Naive thymus-derived CD4-positive, alpha-beta T cell (primary cell): ENCODE data around the gene TIMM10. TPM values are rescaled to one million over a fixed set of nuclear protein-coding genes. Genes with fewer than 3 reads are reported as not detected.

ENCODE experiments used
- ATAC-seq: fragments of 150-1000 bp; cut with Tn5 transposase; 2 replicates; pipeline ENCODE4 v1.10.0; 2021; ENCODE audit warnings: mild to moderate bottlenecking, moderate library complexity
- CTCF ChIA-PET: fragments of 350-600 bp; sonication (Branson Sonifier 250); formaldehyde crosslinking; loops from one replicate; lab custom pipeline; 2021; ENCODE audit warnings: antibody characterized with exemption; lab: Charles Lee
- POLR2A ChIA-PET: fragments of 350-600 bp; sonication (Branson Sonifier 250); formaldehyde crosslinking; loops from one replicate; lab custom pipeline; 2021; ENCODE audit warnings: antibody characterized with exemption, inconsistent platforms; lab: Charles Lee
- DNase-seq, 9 donors: peaks; one replicate each; pipeline versions ENCODE4 v3.0.0 to v3.0.0-alpha.2; 2020 to 2022; ENCODE audit warnings: mixed read lengths in 1 of 9
- H3K27ac ChIP-seq: one replicate; pipeline ENCODE4 v1.7.0; 2013; ENCODE audit warnings: mild to moderate bottlenecking, low read depth, low read length, moderate library complexity
- H3K27me3 ChIP-seq, 2 donors: one replicate each; pipeline ENCODE4 v1.7.0; 2013; ENCODE audit warnings: low read length in 2 of 2, mild to moderate bottlenecking in 2 of 2, moderate library complexity in 2 of 2; ENCODE audit not compliant: control insufficient read depth in 2 of 2, insufficient read depth in 2 of 2
- H3K36me3 ChIP-seq, 3 experiments: 1 replicate in 2 of 3; 2 replicates in 1 of 3; pipeline ENCODE4 v1.7.0; 2013; ENCODE audit warnings: low read length in 3 of 3, mild to moderate bottlenecking in 3 of 3, moderate library complexity in 1 of 3; ENCODE audit not compliant: insufficient read depth in 3 of 3, control insufficient read depth in 2 of 3
- H3K4me1 ChIP-seq, 2 donors: one replicate each; pipeline ENCODE4 v1.7.0; 2013; ENCODE audit warnings: low read length in 2 of 2, mild to moderate bottlenecking in 2 of 2, moderate library complexity in 1 of 2; ENCODE audit not compliant: control insufficient read depth in 2 of 2, insufficient read depth in 2 of 2
- H3K4me3 ChIP-seq: 2 replicates; pipeline ENCODE4 v1.7.0; 2013; ENCODE audit warnings: mild to moderate bottlenecking, low read length
- H3K9me3 ChIP-seq, 3 experiments: 1 replicate in 2 of 3; 2 replicates in 1 of 3; pipeline ENCODE4 v1.7.0; 2013; ENCODE audit warnings: low read length in 3 of 3; ENCODE audit not compliant: control insufficient read depth in 2 of 3
- H3K27ac Mint-ChIP-seq, 9 donors: one replicate each; pipeline ENCODE4 v1.8.0; 2020 to 2022; ENCODE audit warnings: mixed read lengths in 9 of 9, mild to moderate bottlenecking in 8 of 9, moderate library complexity in 5 of 9, inconsistent platforms in 2 of 9
- H3K27me3 Mint-ChIP-seq, 5 donors: one replicate each; pipeline ENCODE4 v1.8.0; 2021 to 2022; ENCODE audit warnings: mixed read lengths in 5 of 5, mild to moderate bottlenecking in 1 of 5
- H3K36me3 Mint-ChIP-seq, 5 donors: one replicate each; pipeline ENCODE4 v1.8.0; 2020 to 2022; ENCODE audit warnings: mixed read lengths in 5 of 5, mild to moderate bottlenecking in 3 of 5, inconsistent platforms in 1 of 5
- H3K4me1 Mint-ChIP-seq, 7 donors: one replicate each; pipeline ENCODE4 v1.8.0; 2020 to 2022; ENCODE audit warnings: mixed read lengths in 7 of 7, mild to moderate bottlenecking in 3 of 7, inconsistent platforms in 1 of 7
- H3K4me3 Mint-ChIP-seq, 10 donors: one replicate each; pipeline ENCODE4 v1.8.0; 2020 to 2022; ENCODE audit warnings: mild to moderate bottlenecking in 10 of 10, mixed read lengths in 10 of 10, moderate library complexity in 6 of 10, inconsistent platforms in 2 of 10
- H3K9me3 Mint-ChIP-seq, 11 donors: one replicate each; pipeline ENCODE4 v1.8.0; 2020 to 2022; ENCODE audit warnings: mixed read lengths in 11 of 11, mild to moderate bottlenecking in 4 of 11, inconsistent platforms in 1 of 11, moderate library complexity in 1 of 11
- intact Hi-C, 2 donors: fragments of 100-400 bp; cut with micrococcal nuclease; formaldehyde crosslinking; loops; one replicate each; pipeline ENCODE4 v1.15.1; 2023
- polyA plus RNA-seq, 2 donors: library from polyadenylated mRNA; unstranded; fragments of 300-500 nt; fragmentation: Illumina TruSeq; gene quantifications; one replicate each; pipeline ENCODE4 v1.2.3, GENCODE V29; 2021
- total RNA-seq, 6 experiments: library from RNA in 5 of 6; stranded (reverse) in 5 of 6; gene quantifications; 1 replicate in 5 of 6; 2 replicates in 1 of 6; pipeline ENCODE4 v1.2.3 and lab custom pipeline; 2021 to 2026

TIMM10 gene
- total and polyA plus RNA-seq, 7 experiments from 2014 or later = 23.7 to 79.4 (median 37.1) TPM

DNA sequence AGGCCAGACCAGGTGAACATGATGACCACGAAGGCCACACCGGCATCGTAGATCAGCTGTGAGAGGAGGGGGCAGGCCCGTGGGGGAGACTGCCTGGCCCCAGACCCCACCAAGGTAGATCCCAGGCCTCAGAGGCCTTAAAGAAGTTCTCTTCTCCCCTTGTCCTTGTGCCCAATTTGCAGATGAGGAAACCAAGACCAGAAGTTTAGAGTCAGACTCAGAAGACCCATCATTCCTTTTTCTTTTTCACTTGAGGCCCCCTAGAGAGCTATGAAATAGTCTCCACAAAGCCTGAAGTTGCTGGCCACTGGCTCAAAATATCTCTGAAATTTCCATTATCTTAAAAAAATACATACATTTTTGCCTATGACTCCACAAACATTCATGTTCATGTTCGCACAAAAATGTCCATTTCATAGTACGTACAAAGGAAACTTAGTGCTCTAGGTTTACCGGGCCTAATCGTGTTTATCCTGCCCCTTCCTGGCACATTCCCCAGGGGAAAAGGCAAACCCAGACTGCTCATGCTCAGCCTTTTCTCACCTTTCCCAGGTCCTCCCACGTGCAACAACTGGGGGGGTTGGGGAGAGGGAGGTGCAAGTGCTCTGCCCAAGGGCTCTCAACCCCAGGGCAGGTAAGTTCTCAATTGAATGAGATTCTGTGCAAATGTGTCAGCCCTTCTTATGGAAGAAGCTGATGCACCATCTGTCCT lies 34.3 kb downstream of the TIMM10 start:
- H3K36me3 Mint-ChIP-seq = peaks cover 0 to 18% (median 7%) of the 10 kb centered on the region in 5 donors
- ATAC-seq (no peak), DNase-seq (no peak)
- no peaks in the 10 kb centered on the region for H3K27me3 Mint-ChIP-seq
- no peaks in the 10 kb centered on the region for H3K9me3 Mint-ChIP-seq
- no peaks in the 10 kb centered on the region for H3K9me3 ChIP-seq
- no peaks in the 10 kb centered on the region for H3K27me3 ChIP-seq
- H3K27ac Mint-ChIP-seq = no peak overlapping the region
- H3K4me3 ChIP-seq = no peak overlapping the region
- peaks cover 0 to 3% of the 10 kb centered on the region in 2 donors for H3K4me1 ChIP-seq
- ChIA-PET CTCF (interaction anchor here (1.5 to 14.7 kb wide), 2 partner anchors 24 to 31 kb away, joined by 3 to 286 read pairs; partner anchors contain the start of gene TIMM10), POLR2A (no interaction called here)
- peaks cover 0 to 17% (median 6%) of the 10 kb centered on the region in 7 donors for H3K4me1 Mint-ChIP-seq
- intact Hi-C loops = loop anchor here (10.0 kb wide), 2 partner anchors 299 to 1029 kb away; no protein-coding TSS in a partner anchor
- no peak overlapping the region for H3K4me3 Mint-ChIP-seq
- H3K36me3 ChIP-seq = peaks cover 0 to 20% (median 0%) of the 10 kb centered on the region in 3 experiments
- no peak overlapping the region for H3K27ac ChIP-seq

DNA sequence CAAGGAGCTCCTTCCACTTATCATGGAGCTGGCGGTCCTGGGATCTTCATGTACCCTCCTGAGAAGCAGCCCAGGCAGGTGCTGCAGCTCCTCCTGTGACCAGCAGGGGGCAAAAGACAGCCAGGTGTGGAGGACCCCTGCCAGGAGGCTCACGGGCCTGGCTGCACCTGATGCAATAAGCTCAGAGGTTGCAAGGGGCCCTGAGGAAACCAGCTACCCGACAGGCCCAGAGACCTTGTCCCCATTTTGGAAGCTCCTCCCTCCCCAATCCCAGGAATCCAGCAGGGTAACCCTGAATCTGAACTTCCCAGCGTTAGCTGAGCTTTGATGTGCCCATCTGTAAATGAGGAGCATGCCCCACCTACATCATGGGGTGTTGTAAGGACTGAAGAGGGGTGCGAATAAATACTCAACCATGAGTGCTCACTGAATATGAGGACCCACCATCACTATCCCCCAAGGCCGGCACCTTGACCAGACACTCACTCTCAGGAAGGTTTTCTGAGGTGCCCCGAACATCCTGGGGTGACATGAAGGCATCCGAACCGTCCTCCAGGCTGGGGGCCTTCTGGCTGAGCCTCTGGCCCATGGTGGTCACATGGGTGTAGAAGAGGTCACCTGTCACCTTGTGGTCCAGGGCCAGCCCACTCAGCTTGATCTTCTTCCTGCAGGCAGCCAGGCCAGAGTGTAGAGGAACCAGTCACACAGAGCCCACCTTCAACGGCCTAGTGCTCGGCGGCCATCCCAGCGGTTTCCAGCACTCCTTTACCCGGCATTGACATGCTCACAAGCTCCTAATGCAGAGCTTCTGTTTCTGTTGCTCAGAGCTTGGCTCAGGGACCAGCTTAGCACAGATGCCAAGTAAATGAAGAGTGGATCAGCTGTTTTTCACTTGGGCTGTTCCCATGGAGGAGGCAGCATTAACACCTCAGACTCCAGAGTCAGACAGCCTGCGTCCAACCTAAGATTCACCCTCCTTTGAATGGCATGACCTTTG lies 36.7 kb downstream of the TIMM10 start:
- H3K27ac Mint-ChIP-seq = peak overlapping the region in 1 of 9 donors; percentile 5
- peaks cover 0 to 17% (median 0%) of the 10 kb centered on the region in 3 experiments for H3K36me3 ChIP-seq
- no peaks in the 10 kb centered on the region for H3K9me3 Mint-ChIP-seq
- peaks cover 0 to 3% (median 0%) of the 10 kb centered on the region in 5 donors for H3K27me3 Mint-ChIP-seq
- no peaks in the 10 kb centered on the region for H3K9me3 ChIP-seq
- POLR2A ChIA-PET = interaction anchor here (0.5 to 1.5 kb wide), 11 partner anchors 10 to 157 kb away, joined by 3 to 11 read pairs (median 5); partner anchors contain the start of genes SLC43A1 and TIMM10
- DNase-seq (peak; percentile 51 to 77 (median 67)), ATAC-seq (peak; percentile 89)
- CTCF ChIA-PET = interaction anchor here (0.5 to 14.7 kb wide), 31 partner anchors 8 to 1664 kb away, joined by 3 to 286 read pairs (median 5); partner anchors contain the start of genes RTN4RL2, SLC43A1, TIMM10 and UBE2L6
- intact Hi-C loops = loop anchor here (1.0 to 10.0 kb wide), 8 partner anchors 20 to 1031 kb away; partner anchors contain the start of gene UBE2L6 (in 1 of the 2)
- H3K4me1 Mint-ChIP-seq = peaks cover 0 to 11% (median 0%) of the 10 kb centered on the region in 7 donors
- H3K27ac ChIP-seq = no peak overlapping the region
- peaks cover 0 to 30% (median 18%) of the 10 kb centered on the region in 5 donors for H3K36me3 Mint-ChIP-seq
- H3K4me3 Mint-ChIP-seq = no peak overlapping the region
- H3K27me3 ChIP-seq = no peaks in the 10 kb centered on the region
- H3K4me3 ChIP-seq = no peak overlapping the region
- H3K4me1 ChIP-seq = peaks cover 0 to 3% of the 10 kb centered on the region in 2 donors

- H3K27me3 ChIP-seq = no peaks in the 10 kb centered on the region
- Mint-ChIP-seq H3K4me3 (no peak overlapping the region), H3K4me1 (peaks cover 0 to 11% (median 0%) of the 10 kb centered on the region in 7 donors), H3K27me3 (peaks cover 0 to 14% (median 3%) of the 10 kb centered on the region in 5 donors), H3K27ac (no peak overlapping the region), H3K9me3 (no peaks in the 10 kb centered on the region), H3K36me3 (peaks cover 0 to 43% (median 33%) of the 10 kb centered on the region in 5 donors)
- H3K27ac ChIP-seq = no peak overlapping the region
- ChIA-PET CTCF (interaction anchor here (0.7 to 14.7 kb wide), 5 partner anchors 20 to 150 kb away, joined by 3 to 286 read pairs (median 7); partner anchors contain the start of genes RTN4RL2 and TIMM10), POLR2A (interaction anchor here (1.2 to 1.3 kb wide), 2 partner anchors 35 to 37 kb away, joined by 5 to 6 read pairs; no protein-coding TSS in a partner anchor)
- peak; percentile 62 for ATAC-seq
- peaks cover 0 to 3% of the 10 kb centered on the region in 2 donors for H3K4me1 ChIP-seq
- no peak overlapping the region for H3K4me3 ChIP-seq
- intact Hi-C loops = loop anchor here (1.0 to 10.0 kb wide), 5 partner anchors 34 to 1033 kb away; partner anchors contain the start of gene UBE2L6 (in 1 of the 2)
- H3K9me3 ChIP-seq = no peaks in the 10 kb centered on the region
- DNase-seq = peak in 6 of 9 donors; percentile 43 to 64 (median 46)
- H3K36me3 ChIP-seq = peaks cover 0 to 29% (median 0%) of the 10 kb centered on the region in 3 experiments
Measured at GRCh38 chr11:57491371-57492061, 39.0 kb downstream of the TIMM10 start.

- Histone ChIP-seq H3K9me3 (no peaks in the 10 kb centered on the region), H3K4me3 (no peak overlapping the region), H3K36me3 (peaks cover 0 to 24% (median 0%) of the 10 kb centered on the region in 3 experiments), H3K27me3 (no peaks in the 10 kb centered on the region), H3K27ac (no peak overlapping the region), H3K4me1 (peaks cover 0 to 3% of the 10 kb centered on the region in 2 donors)
- peaks cover 0 to 11% (median 0%) of the 10 kb centered on the region in 7 donors for H3K4me1 Mint-ChIP-seq
- intact Hi-C loops = loop anchor here (1.0 to 10.0 kb wide), 5 partner anchors 33 to 1034 kb away; partner anchors contain the start of gene UBE2L6 (in 1 of the 2)
- H3K27me3 Mint-ChIP-seq = peaks cover 0 to 17% (median 5%) of the 10 kb centered on the region in 5 donors
- peak overlapping the region in 1 of 9 donors; percentile 20 for H3K27ac Mint-ChIP-seq
- no peak overlapping the region for H3K4me3 Mint-ChIP-seq
- no peak for ATAC-seq
- POLR2A ChIA-PET = interaction anchor here (1.3 kb wide), 1 partner anchor 38 kb away, joined by 5 read pairs; no protein-coding TSS in a partner anchor
- H3K9me3 Mint-ChIP-seq = no peaks in the 10 kb centered on the region
- CTCF ChIA-PET = interaction anchor here (4.6 to 14.7 kb wide), 2 partner anchors 32 to 37 kb away, joined by 39 to 286 read pairs; partner anchors contain the start of genes RTN4RL2 and TIMM10
- no peak for DNase-seq
- peaks cover 0 to 42% (median 36%) of the 10 kb centered on the region in 5 donors for H3K36me3 Mint-ChIP-seq
Measured at GRCh38 chr11:57490456-57491248, 39.9 kb downstream of the TIMM10 start.
